GM20000 (cell line): ENCODE results near the gene MYO3B.

ENCODE experiments used
- DNase-seq: peaks from one replicate; pipeline ENCODE4 v3.0.0; 2012; ENCODE audit warnings: low spot score
- TF ChIP-seq, protein P1 (sequence below): IDR thresholded peaks from 2 replicates; pipeline ENCODE4 v1.5.1; 2012; ENCODE audit warnings: mild to moderate bottlenecking, control low read depth; ENCODE audit errors: extremely low read depth, missing control alignments

MYO3B gene, protein sequence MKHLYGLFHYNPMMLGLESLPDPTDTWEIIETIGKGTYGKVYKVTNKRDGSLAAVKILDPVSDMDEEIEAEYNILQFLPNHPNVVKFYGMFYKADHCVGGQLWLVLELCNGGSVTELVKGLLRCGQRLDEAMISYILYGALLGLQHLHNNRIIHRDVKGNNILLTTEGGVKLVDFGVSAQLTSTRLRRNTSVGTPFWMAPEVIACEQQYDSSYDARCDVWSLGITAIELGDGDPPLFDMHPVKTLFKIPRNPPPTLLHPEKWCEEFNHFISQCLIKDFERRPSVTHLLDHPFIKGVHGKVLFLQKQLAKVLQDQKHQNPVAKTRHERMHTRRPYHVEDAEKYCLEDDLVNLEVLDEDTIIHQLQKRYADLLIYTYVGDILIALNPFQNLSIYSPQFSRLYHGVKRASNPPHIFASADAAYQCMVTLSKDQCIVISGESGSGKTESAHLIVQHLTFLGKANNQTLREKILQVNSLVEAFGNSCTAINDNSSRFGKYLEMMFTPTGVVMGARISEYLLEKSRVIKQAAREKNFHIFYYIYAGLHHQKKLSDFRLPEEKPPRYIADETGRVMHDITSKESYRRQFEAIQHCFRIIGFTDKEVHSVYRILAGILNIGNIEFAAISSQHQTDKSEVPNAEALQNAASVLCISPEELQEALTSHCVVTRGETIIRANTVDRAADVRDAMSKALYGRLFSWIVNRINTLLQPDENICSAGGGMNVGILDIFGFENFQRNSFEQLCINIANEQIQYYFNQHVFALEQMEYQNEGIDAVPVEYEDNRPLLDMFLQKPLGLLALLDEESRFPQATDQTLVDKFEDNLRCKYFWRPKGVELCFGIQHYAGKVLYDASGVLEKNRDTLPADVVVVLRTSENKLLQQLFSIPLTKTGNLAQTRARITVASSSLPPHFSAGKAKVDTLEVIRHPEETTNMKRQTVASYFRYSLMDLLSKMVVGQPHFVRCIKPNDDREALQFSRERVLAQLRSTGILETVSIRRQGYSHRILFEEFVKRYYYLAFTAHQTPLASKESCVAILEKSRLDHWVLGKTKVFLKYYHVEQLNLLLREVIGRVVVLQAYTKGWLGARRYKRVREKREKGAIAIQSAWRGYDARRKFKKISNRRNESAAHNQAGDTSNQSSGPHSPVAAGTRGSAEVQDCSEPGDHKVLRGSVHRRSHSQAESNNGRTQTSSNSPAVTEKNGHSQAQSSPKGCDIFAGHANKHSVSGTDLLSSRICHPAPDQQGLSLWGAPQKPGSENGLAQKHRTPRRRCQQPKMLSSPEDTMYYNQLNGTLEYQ (N-terminal part only)

DNA sequence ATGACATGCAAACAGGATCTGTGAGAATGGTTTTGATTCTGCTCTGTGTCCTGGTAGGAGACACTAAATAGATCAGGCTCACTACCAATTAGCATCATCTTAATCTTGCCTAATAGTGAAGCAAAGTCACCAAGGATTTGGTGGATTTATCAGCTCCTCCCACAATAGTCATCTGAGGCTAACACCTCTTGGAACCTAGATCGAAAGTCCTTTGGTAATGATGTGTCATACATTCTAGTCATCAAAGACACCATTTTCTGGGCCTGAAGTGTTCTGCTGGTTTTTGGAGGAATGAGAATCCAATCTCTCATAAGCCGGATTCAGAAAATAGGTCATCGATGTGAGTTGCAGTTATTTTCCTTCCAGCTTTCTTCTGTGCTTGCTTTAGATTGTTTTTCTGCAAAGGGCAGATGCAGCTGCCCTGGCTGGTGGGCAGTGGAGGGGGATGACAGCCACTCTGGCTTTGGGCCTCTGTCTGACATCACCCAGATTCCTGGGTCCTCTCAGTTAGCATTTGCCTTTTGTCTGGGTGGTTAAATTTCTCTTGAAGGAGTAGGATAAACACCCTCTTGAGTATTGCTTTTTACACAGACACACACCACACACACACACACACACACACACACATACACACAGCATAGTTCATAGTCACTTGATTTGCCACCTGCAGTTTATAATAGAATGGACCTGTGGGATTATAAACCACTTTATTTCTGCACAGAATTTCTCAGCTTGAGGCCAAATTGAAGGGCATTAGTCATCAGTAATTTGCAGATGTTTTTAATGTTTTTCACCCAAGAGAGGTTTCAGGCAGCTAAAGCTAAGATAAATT, at the start of gene MYO3B:
TSS of gene MYO3B (plus strand) at position 198 of the 832 bp plus-strand sequence. CDS start at position 339, 141 bp downstream.
- no peak for DNase-seq
- TF ChIP-seq, protein P1, sequence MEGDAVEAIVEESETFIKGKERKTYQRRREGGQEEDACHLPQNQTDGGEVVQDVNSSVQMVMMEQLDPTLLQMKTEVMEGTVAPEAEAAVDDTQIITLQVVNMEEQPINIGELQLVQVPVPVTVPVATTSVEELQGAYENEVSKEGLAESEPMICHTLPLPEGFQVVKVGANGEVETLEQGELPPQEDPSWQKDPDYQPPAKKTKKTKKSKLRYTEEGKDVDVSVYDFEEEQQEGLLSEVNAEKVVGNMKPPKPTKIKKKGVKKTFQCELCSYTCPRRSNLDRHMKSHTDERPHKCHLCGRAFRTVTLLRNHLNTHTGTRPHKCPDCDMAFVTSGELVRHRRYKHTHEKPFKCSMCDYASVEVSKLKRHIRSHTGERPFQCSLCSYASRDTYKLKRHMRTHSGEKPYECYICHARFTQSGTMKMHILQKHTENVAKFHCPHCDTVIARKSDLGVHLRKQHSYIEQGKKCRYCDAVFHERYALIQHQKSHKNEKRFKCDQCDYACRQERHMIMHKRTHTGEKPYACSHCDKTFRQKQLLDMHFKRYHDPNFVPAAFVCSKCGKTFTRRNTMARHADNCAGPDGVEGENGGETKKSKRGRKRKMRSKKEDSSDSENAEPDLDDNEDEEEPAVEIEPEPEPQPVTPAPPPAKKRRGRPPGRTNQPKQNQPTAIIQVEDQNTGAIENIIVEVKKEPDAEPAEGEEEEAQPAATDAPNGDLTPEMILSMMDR: no peak

DNA sequence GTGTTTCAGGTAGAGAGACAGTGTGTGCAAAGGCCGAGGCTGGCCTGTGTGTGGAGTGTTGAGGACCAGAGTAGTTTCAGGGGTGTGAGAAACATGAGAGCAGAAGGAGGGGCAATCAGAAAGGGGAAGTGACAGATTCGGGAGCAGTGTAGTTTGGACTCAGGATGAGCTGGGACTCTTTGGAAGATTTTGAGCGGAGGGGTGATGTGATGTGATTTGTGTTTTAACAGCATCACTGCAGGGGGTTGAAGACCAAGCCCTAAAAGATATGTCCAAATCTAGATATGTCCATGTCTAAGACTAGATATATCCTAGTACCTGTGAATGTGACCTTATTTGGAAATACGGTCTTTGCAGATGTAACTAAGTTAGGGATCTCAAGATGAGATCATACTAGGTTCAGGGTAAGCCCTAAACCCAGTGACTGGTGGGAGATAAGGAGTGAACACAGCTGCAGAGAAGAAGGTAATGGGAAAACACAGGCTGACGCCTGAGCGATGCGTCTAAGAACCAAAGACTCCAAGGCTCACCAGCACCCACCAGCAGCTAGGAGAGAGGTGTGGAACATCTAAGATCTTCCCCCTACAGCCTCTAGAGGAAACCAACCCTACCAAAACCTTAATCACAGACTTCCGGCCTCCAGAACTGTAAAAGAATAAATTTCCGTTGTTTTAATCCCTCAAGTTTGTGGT, 38.5 kb upstream of the MYO3B start:
- DNase-seq: peak; percentile 16
- TF ChIP-seq, protein P1: no peak

DNA sequence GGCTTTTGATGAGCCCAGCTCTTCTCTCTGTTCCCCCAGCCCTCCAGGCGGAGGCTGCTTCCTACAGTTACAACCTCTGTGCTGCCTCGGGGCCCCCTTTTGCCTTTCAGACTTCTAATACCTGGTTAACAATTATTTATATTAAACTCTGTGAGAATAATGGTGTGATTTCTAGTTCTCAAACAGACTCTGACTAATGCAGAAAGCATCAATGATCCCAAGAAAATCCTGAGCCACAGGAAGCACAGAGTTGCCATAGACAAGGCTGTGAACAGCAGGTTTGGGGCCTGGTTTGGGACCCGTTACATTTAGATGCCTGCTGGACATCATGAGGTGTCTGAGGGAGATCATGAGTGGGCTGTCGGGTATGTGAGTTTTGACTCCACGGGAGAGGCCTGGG, 37.4 kb upstream of the MYO3B start:
- DNase-seq: no peak
- TF ChIP-seq, protein P1: no peak

DNA sequence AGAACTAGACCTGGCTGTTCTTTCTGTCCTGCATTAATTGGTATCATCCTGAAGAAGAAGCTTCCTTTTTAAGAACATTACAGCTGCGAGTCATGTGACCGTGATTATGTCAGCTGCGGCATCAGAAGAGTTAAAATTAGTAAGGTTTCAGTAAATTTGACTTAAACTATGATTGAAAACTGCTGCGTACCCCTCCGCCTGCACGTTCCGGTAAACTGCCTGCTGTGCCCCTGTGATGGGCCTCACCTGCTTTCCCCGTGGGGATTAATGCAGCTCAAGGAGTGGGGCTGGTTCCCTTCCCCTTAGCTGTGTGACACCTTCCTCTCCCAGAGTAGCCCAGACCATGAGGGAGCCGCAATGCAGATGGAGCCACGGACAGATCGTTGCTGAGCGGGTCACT, 36.1 kb upstream of the MYO3B start:
- peak; percentile 47 for DNase-seq
- TF ChIP-seq, protein P1: no peak

DNA sequence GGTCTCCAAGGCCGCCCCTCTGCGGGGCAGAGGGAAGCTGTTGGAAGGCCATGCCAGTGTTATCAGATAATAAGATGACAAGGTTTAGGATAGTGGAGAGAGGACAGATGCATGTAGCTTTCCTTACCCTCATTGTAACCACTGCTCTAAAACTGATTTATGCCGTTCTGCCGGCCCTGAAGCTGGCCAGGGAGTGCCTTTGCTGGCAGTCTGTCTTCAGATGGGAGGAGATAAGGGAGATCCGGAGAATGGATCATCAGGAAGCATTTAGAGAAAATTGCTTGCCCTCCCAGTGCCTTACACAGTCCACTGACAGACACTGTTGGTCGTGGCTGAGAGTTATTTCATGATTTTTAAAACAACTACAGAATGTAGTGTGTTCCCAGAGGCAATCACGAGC, 35.4 kb upstream of the MYO3B start:
- TF ChIP-seq, protein P1: no peak
- DNase-seq: no peak
